ENCODE results near the gene PA2G4. TPM values are rescaled to one million over a fixed set of nuclear protein-coding genes. Genes with fewer than 3 reads are reported as not detected.

PA2G4 gene
- total and polyA plus RNA-seq, 2 of the 4 experiments (the other 2 are of a cell fraction) = 158 to 198 TPM

DNA sequence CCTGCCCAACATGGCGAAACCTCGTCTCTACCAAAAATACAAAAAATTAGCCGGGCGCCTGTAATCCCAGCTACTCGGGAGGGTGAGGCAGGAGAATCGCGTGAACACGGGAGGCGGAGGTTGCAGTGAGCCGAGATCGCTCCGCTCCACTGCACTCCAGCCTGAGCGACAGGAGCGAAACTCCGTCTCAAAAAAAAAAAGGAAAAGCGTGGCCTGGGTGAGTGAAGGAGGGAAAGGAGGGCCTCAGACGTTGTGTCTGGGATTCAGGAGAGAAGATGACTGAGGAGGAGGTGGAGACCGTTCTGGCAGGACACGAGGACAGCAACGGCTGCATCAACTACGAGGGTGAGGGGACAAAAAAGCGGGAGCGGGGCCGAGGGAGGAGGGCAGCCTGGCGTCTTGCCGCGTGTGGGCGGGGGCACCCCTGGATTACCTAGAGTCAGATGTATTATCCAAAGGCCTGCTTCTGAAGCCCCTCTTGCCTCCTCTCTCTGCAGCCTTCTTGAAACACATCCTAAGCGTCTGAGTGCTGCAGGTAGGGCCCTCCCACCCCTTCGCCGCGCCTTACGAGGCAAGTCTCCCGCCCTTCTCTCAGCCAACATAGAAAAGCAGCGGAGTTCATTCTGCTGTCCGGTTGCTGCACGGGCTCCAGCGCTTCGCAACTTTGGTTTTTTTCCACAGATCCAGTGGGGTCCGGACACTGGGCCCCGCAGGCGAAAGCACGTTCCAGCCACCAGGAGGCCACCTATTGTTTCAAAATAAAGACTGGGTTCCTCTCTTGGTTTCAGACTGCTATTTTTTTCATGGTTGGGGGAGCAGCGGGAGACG, 53.1 kb downstream of the PA2G4 start:
- Histone ChIP-seq H2BK15ac (ENCODE audit: low read depth, low read length) (peak overlapping the region; percentile 59; the same call in 1 of the 3 replicates), H3K79me1 (ENCODE audit: low read depth in 1 of 2, low read length in 2 of 2) (peaks cover 27 to 72% of the 10 kb centered on the region in 2 experiments), H3K56ac (ENCODE audit: extremely low read depth, insufficient read depth, low read length) (peak overlapping the region; percentile 66), H2BK20ac (ENCODE audit: low read depth, low read length) (0 out of 2 replicates have a peak overlapping the region, but pooled peaks have one; percentile 4), H3K9me1 (ENCODE audit: insufficient read depth, low read length) (peaks cover 6% of the 10 kb centered on the region; the same call in 1 of the 2 replicates), H2BK5ac (ENCODE audit: low read depth, low read length, poor library complexity, severe bottlenecking) (peak overlapping the region; percentile 75), H3K4me3 (ENCODE audit: insufficient read depth, low read depth, low read length) (peak overlapping the region; percentile 42), H3K9me3 (ENCODE audit: control insufficient read depth, insufficient read depth, low read length) (no peaks in the 10 kb centered on the region), H2AK9ac (replicated peaks; ENCODE audit: low read depth, low read length, poor library complexity) (peak overlapping the region; percentile 87), H3K27me3 (ENCODE audit: control insufficient read depth, insufficient read depth, low read length) (no peaks in the 10 kb centered on the region), H3K23ac (ENCODE audit: low read depth, low read length) (peak overlapping the region; percentile 74), H3K36me3 (ENCODE audit: control insufficient read depth, insufficient read depth, low read length) (peaks cover 38% of the 10 kb centered on the region), H3K4me1 (ENCODE audit: control insufficient read depth, insufficient read depth, low read length) (peaks cover 22% of the 10 kb centered on the region), H2AFZ (replicated peaks; ENCODE audit: low read length, poor library complexity) (peak overlapping the region; percentile 87), H3K4me2 (ENCODE audit: low read depth, low read length) (peak overlapping the region; percentile 87), H4K91ac (ENCODE audit: insufficient read depth, low read depth, low read length) (peak overlapping the region; percentile 84), H3K4ac (ENCODE audit: low read depth, low read length) (peak overlapping the region; percentile 96), H2AK5ac (ENCODE audit: low read depth, low read length) (peak overlapping the region; percentile 86), H4K8ac (ENCODE audit: low read depth in 2 of 2, low read length in 2 of 2) (peak overlapping the region; percentile 89 to 91), H4K20me1 (ENCODE audit: insufficient read depth, low read length) (peaks cover 41% of the 10 kb centered on the region), H3K27ac (ENCODE audit: insufficient read depth, low read length) (peak overlapping the region; percentile 88), H3K14ac (replicated peaks; ENCODE audit: low read depth, low read length) (peak overlapping the region; percentile 82), H4K5ac (ENCODE audit: low read depth, low read length) (peak overlapping the region; percentile 77), H2BK120ac (ENCODE audit: low read depth, low read length) (peak overlapping the region; percentile 43; the same call in 1 of the 2 replicates), H3K9ac (ENCODE audit: low read depth, low read length) (peak overlapping the region; percentile 76), H3K18ac (ENCODE audit: low read depth, low read length) (peak overlapping the region; percentile 72)
- intact Hi-C loops (cut with micrococcal nuclease) = loop anchor here (2.0 kb wide), 3 partner anchors 31 to 63 kb away; partner anchors contain the start of genes RNF41 and ZC3H10
- BruUV-seq (replicated peaks) = no TSS peak
- ChIA-PET CTCF (no interaction called here), POLR2A (ENCODE audit: unreplicated experiment) (interaction anchor here (1.6 kb wide), 1 partner anchor 29 kb away, joined by 8 read pairs; the partner anchor contains the start of gene ESYT1)
- ATAC-seq (ENCODE audit: low read depth) (peak; percentile 52), DNase-seq (peak; percentile 83)
- WGBS, 2 experiments (ENCODE audit: extremely low coverage in 2 of 2, insufficient read length in 1 of 2) = 0% methylated on average over 10 of the region's 45 CpGs; no CpG with 5 or more reads in 1 of the 2 experiments
- in situ Hi-C loops (cut with MboI; ENCODE audit: low sequenced_read_pairs) = no loop called here
- dilution Hi-C loops (cut with HindIII; ENCODE audit: low sequenced_read_pairs, unreplicated experiment) = no loop called here
- TF ChIP-seq NFE2L2 (IDR thresholded peaks at IDR 0.05; ENCODE audit: low read depth, low read length) (no peak), RFX5 (IDR thresholded peaks at IDR 0.05; ENCODE audit: low read depth, low read length) (no peak), FOS (IDR thresholded peaks at IDR 0.05; ENCODE audit: low read depth, low read length) (no peak), BHLHE40 (IDR thresholded peaks at IDR 0.05; ENCODE audit: low read depth, low read length) (no peak), RCOR1 (IDR thresholded peaks at IDR 0.05; ENCODE audit: insufficient replicate concordance, low read length) (no peak), CHD1 (IDR thresholded peaks at IDR 0.05; ENCODE audit: low read depth, low read length) (no peak), MAZ (IDR thresholded peaks at IDR 0.05; ENCODE audit: borderline replicate concordance, low read depth, low read length) (peak; percentile 56; the same call in 1 of the 2 replicates), RAD21 (IDR thresholded peaks at IDR 0.05; ENCODE audit: low read length) (peak; percentile 43), MAFK (IDR thresholded peaks at IDR 0.05; ENCODE audit: low read depth, low read length) (no peak), CEBPB (IDR thresholded peaks at IDR 0.05; ENCODE audit: low read depth, low read length) (0 out of 2 replicates have a peak, but pooled peaks have one; percentile 14), SMC3 (IDR thresholded peaks at IDR 0.05; ENCODE audit: low read depth, low read length) (no peak), MXI1 (IDR thresholded peaks at IDR 0.05; ENCODE audit: borderline replicate concordance, low read depth, low read length) (no peak)
- TF ChIP-seq, protein P1, sequence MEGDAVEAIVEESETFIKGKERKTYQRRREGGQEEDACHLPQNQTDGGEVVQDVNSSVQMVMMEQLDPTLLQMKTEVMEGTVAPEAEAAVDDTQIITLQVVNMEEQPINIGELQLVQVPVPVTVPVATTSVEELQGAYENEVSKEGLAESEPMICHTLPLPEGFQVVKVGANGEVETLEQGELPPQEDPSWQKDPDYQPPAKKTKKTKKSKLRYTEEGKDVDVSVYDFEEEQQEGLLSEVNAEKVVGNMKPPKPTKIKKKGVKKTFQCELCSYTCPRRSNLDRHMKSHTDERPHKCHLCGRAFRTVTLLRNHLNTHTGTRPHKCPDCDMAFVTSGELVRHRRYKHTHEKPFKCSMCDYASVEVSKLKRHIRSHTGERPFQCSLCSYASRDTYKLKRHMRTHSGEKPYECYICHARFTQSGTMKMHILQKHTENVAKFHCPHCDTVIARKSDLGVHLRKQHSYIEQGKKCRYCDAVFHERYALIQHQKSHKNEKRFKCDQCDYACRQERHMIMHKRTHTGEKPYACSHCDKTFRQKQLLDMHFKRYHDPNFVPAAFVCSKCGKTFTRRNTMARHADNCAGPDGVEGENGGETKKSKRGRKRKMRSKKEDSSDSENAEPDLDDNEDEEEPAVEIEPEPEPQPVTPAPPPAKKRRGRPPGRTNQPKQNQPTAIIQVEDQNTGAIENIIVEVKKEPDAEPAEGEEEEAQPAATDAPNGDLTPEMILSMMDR (conservative IDR thresholded peaks at IDR 0.05; ENCODE audit: low read depth, low read length) = peak; percentile 80
- TF ChIP-seq, protein P2, sequence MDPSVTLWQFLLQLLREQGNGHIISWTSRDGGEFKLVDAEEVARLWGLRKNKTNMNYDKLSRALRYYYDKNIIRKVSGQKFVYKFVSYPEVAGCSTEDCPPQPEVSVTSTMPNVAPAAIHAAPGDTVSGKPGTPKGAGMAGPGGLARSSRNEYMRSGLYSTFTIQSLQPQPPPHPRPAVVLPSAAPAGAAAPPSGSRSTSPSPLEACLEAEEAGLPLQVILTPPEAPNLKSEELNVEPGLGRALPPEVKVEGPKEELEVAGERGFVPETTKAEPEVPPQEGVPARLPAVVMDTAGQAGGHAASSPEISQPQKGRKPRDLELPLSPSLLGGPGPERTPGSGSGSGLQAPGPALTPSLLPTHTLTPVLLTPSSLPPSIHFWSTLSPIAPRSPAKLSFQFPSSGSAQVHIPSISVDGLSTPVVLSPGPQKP (IDR thresholded peaks at IDR 0.05; ENCODE audit: borderline replicate concordance, low read depth, low read length) = no peak
